ENCODE measurements around the gene SSTR5. TPM values are rescaled to one million over a fixed set of nuclear protein-coding genes. Genes with fewer than 3 reads are reported as not detected.

Gene SSTR5
- total and polyA plus RNA-seq, 4 experiments from 2014 or later = not detected

DNA sequence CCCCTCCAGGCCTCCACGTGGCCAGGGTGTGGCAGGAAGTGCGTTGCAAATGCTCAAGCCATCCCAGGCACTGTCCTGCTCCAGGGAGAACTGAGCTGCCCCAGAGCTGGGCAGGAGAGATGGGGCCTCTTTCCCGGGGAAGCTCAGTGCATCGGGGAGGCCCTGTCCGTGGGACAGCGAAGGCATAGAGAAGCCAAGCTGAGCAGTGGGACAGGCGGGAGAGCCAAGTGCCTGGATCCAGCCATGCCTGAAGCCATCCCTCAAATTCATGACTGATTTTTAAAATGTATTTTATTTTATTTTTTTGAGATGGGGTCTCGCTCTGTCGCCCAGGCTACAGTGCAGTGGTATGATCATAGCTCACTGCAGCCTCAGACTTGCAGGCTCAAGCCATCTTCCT is 25.4 kb upstream of the SSTR5 start:
- H3K27ac Mint-ChIP-seq = no peak overlapping the region
- no peaks in the 10 kb centered on the region for H3K36me3 Mint-ChIP-seq
- no peak overlapping the region for H3K4me3 Mint-ChIP-seq
- Histone ChIP-seq H3K36me3 (ENCODE audit: insufficient read depth, low read length) (no peaks in the 10 kb centered on the region), H3K27ac (ENCODE audit: low read depth, low read length) (no peak overlapping the region), H3K4me1 (ENCODE audit: insufficient read depth, low read length) (no peaks in the 10 kb centered on the region), H3K27me3 (ENCODE audit: insufficient read depth, low read length) (no peaks in the 10 kb centered on the region), H3K9me3 (ENCODE audit: control insufficient read depth in 1 of 2, low read length in 2 of 2) (no peaks in the 10 kb centered on the region), H3K4me3 (ENCODE audit: low read length in 2 of 2) (no peak overlapping the region)
- peaks cover 0 to under 1% (median 0%) of the 10 kb centered on the region in 4 donors for H3K4me1 Mint-ChIP-seq
- ChIA-PET CTCF (ENCODE audit: partially characterized antibody) (interaction anchor here (1.0 kb wide), 1 partner anchor 10 kb away, joined by 3 read pairs; no protein-coding TSS in a partner anchor), POLR2A (ENCODE audit: partially characterized antibody) (no interaction called here)
- intact Hi-C loops (cut with micrococcal nuclease) = no loop called here
- H3K9me3 Mint-ChIP-seq = peaks cover 0 to 3% (median 0%) of the 10 kb centered on the region in 8 donors
- no peak for DNase-seq
- H3K27me3 Mint-ChIP-seq = peaks cover 0 to 4% of the 10 kb centered on the region in 2 donors

DNA sequence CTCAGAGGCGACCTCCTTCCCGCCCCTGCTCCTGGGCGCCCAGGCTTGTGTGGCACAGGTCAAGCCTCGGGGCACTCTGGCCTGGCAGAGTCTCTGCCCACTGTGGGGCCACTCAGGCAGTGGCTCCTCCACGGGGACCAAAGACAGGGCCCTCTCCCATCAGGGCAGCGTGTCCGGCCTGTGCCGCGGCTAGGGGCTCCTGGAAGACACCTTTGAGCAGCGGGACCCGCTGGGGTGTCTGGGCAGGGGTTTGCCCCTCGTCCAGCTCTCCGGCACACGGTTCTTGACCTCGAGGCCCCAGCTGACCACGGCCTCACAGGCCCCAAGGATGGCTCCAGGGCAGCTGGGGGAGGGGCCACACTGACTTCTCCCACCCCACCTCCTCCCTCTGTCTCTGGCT is 24.7 kb upstream of the SSTR5 start:
- Mint-ChIP-seq H3K4me3 (no peak overlapping the region), H3K27ac (no peak overlapping the region), H3K27me3 (no peaks in the 10 kb centered on the region), H3K9me3 (no peaks in the 10 kb centered on the region), H3K4me1 (no peaks in the 10 kb centered on the region), H3K36me3 (no peaks in the 10 kb centered on the region)
- intact Hi-C loops (cut with micrococcal nuclease) = no loop called here
- H3K9me3 ChIP-seq (ENCODE audit: control insufficient read depth in 1 of 2, low read length in 2 of 2) = no peaks in the 10 kb centered on the region
- no peaks in the 10 kb centered on the region for H3K4me1 ChIP-seq (ENCODE audit: insufficient read depth, low read length)
- no peaks in the 10 kb centered on the region for H3K36me3 ChIP-seq (ENCODE audit: insufficient read depth, low read length)
- POLR2A ChIA-PET (ENCODE audit: partially characterized antibody) = no interaction called here
- DNase-seq = no peak
- H3K4me3 ChIP-seq (ENCODE audit: low read length in 2 of 2) = no peak overlapping the region
- no peak overlapping the region for H3K27ac ChIP-seq (ENCODE audit: low read depth, low read length)
- CTCF ChIA-PET (ENCODE audit: partially characterized antibody) = interaction anchor here (1.0 kb wide), 1 partner anchor 9 kb away, joined by 3 read pairs; no protein-coding TSS in a partner anchor
- H3K27me3 ChIP-seq (ENCODE audit: insufficient read depth, low read length) = no peaks in the 10 kb centered on the region

DNA sequence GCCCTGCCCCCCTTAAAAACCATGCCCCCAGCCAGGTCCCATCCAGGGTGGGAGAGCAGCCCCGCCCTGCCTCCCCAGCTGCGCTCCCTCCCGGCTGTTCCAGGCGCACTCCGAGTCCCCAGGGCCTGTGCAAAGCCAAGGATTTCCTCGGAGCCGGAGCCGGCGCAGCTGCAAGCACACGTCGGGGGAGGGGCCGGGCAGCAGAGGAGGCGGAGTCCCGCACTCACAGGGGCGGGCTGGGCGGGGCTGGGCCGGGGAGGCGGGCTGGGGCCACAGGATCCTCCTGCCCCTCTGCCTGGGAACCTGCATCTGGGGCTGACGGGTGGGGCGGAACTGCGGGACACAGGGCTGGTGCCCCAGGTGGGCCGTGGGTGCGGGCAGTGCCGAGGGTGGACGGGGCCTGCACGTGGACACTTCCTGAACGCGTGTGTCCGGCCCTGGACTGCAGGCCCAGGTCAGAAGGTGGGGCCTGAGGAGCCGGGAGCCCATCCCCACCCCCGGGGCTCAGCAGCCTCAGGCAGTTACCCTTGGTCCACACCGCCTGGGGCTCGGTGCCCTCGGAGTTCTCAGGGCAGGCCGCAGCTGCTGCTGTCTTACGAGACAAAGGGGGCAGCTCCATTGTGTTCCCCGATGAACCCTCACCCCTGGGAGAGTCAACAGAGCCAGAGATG is 24.0 kb upstream of the SSTR5 start:
- intact Hi-C loops (cut with micrococcal nuclease) = no loop called here
- H3K36me3 ChIP-seq (ENCODE audit: insufficient read depth, low read length) = no peaks in the 10 kb centered on the region
- ChIA-PET POLR2A (ENCODE audit: partially characterized antibody) (no interaction called here), CTCF (ENCODE audit: partially characterized antibody) (no interaction called here)
- Mint-ChIP-seq H3K4me1 (no peaks in the 10 kb centered on the region), H3K9me3 (no peaks in the 10 kb centered on the region), H3K36me3 (no peaks in the 10 kb centered on the region), H3K4me3 (no peak overlapping the region), H3K27ac (no peak overlapping the region), H3K27me3 (no peaks in the 10 kb centered on the region)
- no peaks in the 10 kb centered on the region for H3K4me1 ChIP-seq (ENCODE audit: insufficient read depth, low read length)
- H3K9me3 ChIP-seq (ENCODE audit: control insufficient read depth in 1 of 2, low read length in 2 of 2) = no peaks in the 10 kb centered on the region
- no peak overlapping the region for H3K4me3 ChIP-seq (ENCODE audit: low read length in 2 of 2)
- no peak overlapping the region for H3K27ac ChIP-seq (ENCODE audit: low read depth, low read length)
- no peaks in the 10 kb centered on the region for H3K27me3 ChIP-seq (ENCODE audit: insufficient read depth, low read length)
- no peak for DNase-seq

DNA sequence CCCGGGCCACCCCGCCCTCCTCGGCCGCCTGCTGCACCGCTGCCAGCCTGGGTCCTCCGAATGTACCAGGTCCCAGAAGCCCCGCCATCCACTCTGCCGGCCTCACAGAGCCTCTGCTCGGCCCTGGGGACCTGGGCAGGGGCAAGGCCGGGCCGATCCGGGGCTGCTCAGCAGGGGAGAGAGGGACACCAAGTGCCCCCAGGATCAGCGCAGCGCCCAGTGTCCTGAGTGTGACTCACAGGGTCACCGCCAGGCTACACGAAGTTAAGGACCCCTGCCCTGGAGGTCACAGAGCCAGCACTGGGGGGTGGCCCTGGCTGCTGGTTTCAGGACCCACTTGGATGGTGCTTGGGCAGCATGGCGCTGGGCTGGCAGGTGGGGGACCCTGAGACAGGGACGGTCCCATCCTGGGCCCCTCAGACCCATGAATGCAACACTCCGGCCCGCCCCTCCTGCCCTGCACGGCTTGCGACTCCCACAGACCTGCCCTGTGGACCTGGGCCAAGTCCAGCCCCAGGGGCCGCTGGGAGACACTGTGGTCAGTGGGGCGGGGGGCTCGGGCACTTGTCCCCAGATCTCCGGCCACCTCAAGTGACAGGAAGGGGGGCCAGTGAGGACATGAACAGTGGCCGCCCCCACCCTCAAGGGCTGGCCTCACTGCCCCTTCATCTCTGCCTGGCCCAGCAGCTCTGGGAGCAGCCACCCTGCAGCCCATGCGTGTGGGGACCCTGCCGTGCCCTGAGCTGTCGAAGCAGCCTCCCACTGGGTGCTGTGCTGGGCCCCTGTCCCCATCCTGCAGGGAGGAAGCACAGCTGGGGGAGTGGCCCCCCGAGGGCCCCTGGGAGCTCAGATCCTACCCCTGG is 23.2 kb upstream of the SSTR5 start:
- H3K27me3 ChIP-seq (ENCODE audit: insufficient read depth, low read length) = no peaks in the 10 kb centered on the region
- H3K36me3 Mint-ChIP-seq = no peaks in the 10 kb centered on the region
- H3K27ac Mint-ChIP-seq = no peak overlapping the region
- H3K9me3 ChIP-seq (ENCODE audit: control insufficient read depth in 1 of 2, low read length in 2 of 2) = no peaks in the 10 kb centered on the region
- H3K4me3 ChIP-seq (ENCODE audit: low read length in 2 of 2) = no peak overlapping the region
- no peak overlapping the region for H3K27ac ChIP-seq (ENCODE audit: low read depth, low read length)
- ChIA-PET POLR2A (ENCODE audit: partially characterized antibody) (no interaction called here), CTCF (ENCODE audit: partially characterized antibody) (no interaction called here)
- no peaks in the 10 kb centered on the region for H3K4me1 Mint-ChIP-seq
- intact Hi-C loops (cut with micrococcal nuclease) = no loop called here
- no peaks in the 10 kb centered on the region for H3K27me3 Mint-ChIP-seq
- no peaks in the 10 kb centered on the region for H3K36me3 ChIP-seq (ENCODE audit: insufficient read depth, low read length)
- no peaks in the 10 kb centered on the region for H3K9me3 Mint-ChIP-seq
- H3K4me3 Mint-ChIP-seq = no peak overlapping the region
- peak in 1 of 5 donors; percentile 19 for DNase-seq
- H3K4me1 ChIP-seq (ENCODE audit: insufficient read depth, low read length) = no peaks in the 10 kb centered on the region

DNA sequence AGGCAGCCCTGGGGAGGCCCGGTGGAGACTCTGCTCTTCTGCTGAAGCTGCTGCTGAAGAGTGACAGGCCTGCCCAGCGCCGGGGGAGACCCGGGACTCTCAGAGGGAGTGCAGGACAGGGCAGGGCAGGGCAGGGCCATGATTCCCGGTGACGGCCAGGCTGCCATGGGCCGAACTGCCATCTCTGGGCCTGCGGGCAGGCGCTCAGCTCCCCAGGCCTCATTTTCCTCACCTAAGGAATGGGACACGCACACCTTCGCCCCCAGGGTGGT is 22.6 kb upstream of the SSTR5 start:
- Mint-ChIP-seq H3K4me3 (no peak overlapping the region), H3K27me3 (no peaks in the 10 kb centered on the region), H3K4me1 (no peaks in the 10 kb centered on the region), H3K27ac (no peak overlapping the region), H3K36me3 (no peaks in the 10 kb centered on the region), H3K9me3 (no peaks in the 10 kb centered on the region)
- H3K9me3 ChIP-seq (ENCODE audit: control insufficient read depth in 1 of 2, low read length in 2 of 2) = no peaks in the 10 kb centered on the region
- H3K36me3 ChIP-seq (ENCODE audit: insufficient read depth, low read length) = no peaks in the 10 kb centered on the region
- intact Hi-C loops (cut with micrococcal nuclease) = no loop called here
- no peak for DNase-seq
- H3K27ac ChIP-seq (ENCODE audit: low read depth, low read length) = no peak overlapping the region
- no peaks in the 10 kb centered on the region for H3K4me1 ChIP-seq (ENCODE audit: insufficient read depth, low read length)
- POLR2A ChIA-PET (ENCODE audit: partially characterized antibody) = no interaction called here
- no peak overlapping the region for H3K4me3 ChIP-seq (ENCODE audit: low read length in 2 of 2)
- no peaks in the 10 kb centered on the region for H3K27me3 ChIP-seq (ENCODE audit: insufficient read depth, low read length)
- CTCF ChIA-PET (ENCODE audit: partially characterized antibody) = no interaction called here

DNA sequence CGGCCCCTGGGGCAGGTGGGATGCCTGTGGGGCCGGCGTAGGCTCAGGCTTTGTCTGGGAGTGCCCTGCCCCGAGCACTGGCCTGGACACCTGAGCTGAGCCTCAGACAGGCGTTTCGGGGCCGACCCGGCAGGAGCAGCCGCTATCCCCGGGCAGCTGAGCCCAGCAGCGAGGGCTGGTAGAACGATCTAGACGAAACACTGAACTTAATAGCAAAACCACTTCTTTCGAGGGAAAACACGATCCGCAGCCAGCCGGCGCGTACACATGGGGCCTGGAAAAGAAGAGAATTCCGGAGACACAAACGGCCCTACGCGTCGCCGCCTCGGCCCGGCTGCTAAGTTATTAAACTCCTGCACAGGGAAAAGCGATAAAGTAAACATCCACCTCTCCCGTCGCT is 22.0 kb upstream of the SSTR5 start:
- ChIA-PET CTCF (ENCODE audit: partially characterized antibody) (no interaction called here), POLR2A (ENCODE audit: partially characterized antibody) (no interaction called here)
- intact Hi-C loops (cut with micrococcal nuclease) = no loop called here
- no peak overlapping the region for H3K27ac ChIP-seq (ENCODE audit: low read depth, low read length)
- H3K27ac Mint-ChIP-seq = peak overlapping the region in 1 of 7 donors; percentile 48
- no peaks in the 10 kb centered on the region for H3K9me3 Mint-ChIP-seq
- no peaks in the 10 kb centered on the region for H3K9me3 ChIP-seq (ENCODE audit: control insufficient read depth in 1 of 2, low read length in 2 of 2)
- no peaks in the 10 kb centered on the region for H3K36me3 ChIP-seq (ENCODE audit: insufficient read depth, low read length)
- H3K27me3 Mint-ChIP-seq = no peaks in the 10 kb centered on the region
- H3K4me3 ChIP-seq (ENCODE audit: low read length in 2 of 2) = no peak overlapping the region
- H3K4me1 Mint-ChIP-seq = no peaks in the 10 kb centered on the region
- H3K36me3 Mint-ChIP-seq = no peaks in the 10 kb centered on the region
- no peaks in the 10 kb centered on the region for H3K27me3 ChIP-seq (ENCODE audit: insufficient read depth, low read length)
- no peaks in the 10 kb centered on the region for H3K4me1 ChIP-seq (ENCODE audit: insufficient read depth, low read length)
- DNase-seq = peak in 1 of 5 donors; percentile 7
- no peak overlapping the region for H3K4me3 Mint-ChIP-seq

DNA sequence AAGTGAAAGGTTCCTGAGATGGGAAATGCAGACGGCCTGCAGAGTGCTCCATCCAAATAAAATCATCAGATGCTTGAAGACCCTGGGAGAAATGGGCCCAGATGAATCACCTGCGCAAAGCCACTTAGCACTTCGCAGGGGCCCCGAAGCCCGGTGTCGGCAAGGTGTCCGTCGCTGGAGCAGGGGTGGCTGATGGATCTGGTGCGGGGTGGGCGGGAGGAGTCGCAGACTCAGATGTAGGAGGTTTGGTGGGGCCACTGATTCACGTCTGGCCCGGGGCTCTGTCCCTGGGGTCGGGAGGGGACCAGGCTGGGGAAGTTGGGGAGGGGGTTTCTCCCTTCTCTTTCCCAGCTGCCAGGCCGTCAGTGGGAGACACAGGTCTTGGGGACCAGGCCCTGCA is 21.6 kb upstream of the SSTR5 start:
- Histone ChIP-seq H3K4me1 (ENCODE audit: insufficient read depth, low read length) (no peaks in the 10 kb centered on the region), H3K27ac (ENCODE audit: low read depth, low read length) (no peak overlapping the region), H3K36me3 (ENCODE audit: insufficient read depth, low read length) (no peaks in the 10 kb centered on the region), H3K4me3 (ENCODE audit: low read length in 2 of 2) (no peak overlapping the region), H3K9me3 (ENCODE audit: control insufficient read depth in 1 of 2, low read length in 2 of 2) (no peaks in the 10 kb centered on the region), H3K27me3 (ENCODE audit: insufficient read depth, low read length) (no peaks in the 10 kb centered on the region)
- CTCF ChIA-PET (ENCODE audit: partially characterized antibody) = no interaction called here
- Mint-ChIP-seq H3K4me1 (no peaks in the 10 kb centered on the region), H3K4me3 (no peak overlapping the region), H3K27me3 (no peaks in the 10 kb centered on the region), H3K9me3 (no peaks in the 10 kb centered on the region), H3K27ac (no peak overlapping the region), H3K36me3 (no peaks in the 10 kb centered on the region)
- POLR2A ChIA-PET (ENCODE audit: partially characterized antibody) = no interaction called here
- intact Hi-C loops (cut with micrococcal nuclease) = no loop called here
- peak in 1 of 5 donors; percentile 20 for DNase-seq

Data from CD4-positive, alpha-beta memory T cell (primary cell).